ENCODE measurements around the gene TSR1.
"Not testable (repeated sequence)": the region's sequence is repeated elsewhere in the genome, so short reads cannot be mapped to it uniquely, and the experiment has no call there.

The TSR1 gene

DNA sequence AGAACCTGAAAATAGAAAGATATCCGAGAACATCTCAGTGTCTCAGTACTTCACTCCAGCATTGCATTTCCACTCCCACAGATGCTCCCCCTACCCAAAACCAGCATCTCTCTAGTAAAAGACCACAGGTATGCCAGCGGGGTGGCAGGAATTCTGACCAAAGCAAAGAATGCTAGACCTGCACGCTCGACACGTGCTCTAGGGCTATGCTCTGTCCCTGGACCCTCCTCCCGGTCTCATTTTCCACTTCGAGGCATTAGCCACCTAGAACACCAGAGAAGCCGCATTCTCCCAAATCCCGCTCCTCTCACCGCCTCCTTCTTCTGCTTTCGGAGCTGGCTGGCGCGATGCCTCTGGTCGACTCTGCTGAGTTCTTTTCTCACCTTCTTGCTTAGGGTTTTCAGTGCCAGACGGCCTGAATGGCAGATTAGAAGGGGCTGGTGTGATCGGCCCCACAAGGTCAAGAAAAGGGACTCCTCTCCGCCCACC, 487 bp downstream of the TSR1 start:
- no peak for DNase-seq

DNA sequence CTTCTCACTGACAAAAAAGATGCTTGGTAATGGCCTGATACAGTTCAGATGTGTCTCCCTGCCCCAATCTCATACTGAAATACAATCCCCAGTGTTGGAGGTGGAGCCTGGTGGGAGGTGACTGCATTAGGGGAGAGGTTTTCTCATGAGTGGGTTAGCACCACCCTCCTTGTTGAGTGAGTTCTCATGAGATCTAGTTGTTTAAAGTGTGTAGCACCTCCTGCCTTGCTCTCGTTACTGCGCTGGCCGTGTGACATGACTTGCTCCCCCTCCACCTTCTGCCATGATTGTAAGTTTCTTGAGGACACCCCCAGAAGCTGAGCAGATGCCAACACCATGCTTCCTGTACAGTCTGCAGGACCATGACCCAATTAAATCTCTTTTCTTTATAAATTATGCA, 5.0 kb downstream of the TSR1 start:
- no peak for DNase-seq

GRCh38 chr17:2323629-2324314, 12.5 kb downstream of the TSR1 start:
- no peak for DNase-seq

GRCh38 chr17:2321399-2321798, 14.9 kb downstream of the TSR1 start:
- no peak for DNase-seq

DNA sequence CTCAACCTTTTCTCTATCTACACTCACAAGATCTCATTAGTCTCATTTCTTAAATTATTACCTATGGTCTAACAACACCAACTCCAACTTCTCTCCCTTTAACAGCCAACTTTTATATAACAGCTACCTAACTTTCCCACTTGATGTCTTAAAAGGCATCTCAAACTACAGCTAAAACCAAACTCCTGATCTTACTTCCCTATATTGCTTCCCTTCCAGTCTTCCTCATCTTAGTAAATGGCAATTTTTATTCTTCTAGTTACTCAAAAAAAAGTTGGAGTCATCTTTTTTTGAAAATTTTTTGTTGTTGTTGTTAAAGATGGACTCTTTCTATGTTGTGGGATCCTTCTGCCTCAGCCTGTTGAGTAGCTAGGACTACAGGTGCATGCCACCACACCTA, 17.2 kb downstream of the TSR1 start:
- peak in 1 of 2 donors; percentile 18 for DNase-seq

- no peak for DNase-seq
Observed at GRCh38 chr17:2317796-2318195, 18.5 kb downstream of the TSR1 start.

DNA sequence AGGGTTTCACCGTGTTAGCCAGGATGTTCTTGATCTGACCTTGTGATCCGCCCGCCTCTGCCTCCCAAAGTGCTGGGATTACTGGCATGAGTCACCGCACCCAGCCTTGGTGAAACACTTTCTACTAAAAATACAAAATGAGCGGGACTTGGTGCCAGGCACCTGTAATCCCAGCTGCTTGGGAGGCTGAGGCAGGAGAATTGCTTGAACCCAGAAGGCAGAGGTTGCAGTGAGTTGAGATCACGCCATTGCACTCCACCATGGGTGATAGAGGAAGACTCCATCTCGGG, 19.4 kb downstream of the TSR1 start:
- not testable (repeated sequence) for DNase-seq

DNA sequence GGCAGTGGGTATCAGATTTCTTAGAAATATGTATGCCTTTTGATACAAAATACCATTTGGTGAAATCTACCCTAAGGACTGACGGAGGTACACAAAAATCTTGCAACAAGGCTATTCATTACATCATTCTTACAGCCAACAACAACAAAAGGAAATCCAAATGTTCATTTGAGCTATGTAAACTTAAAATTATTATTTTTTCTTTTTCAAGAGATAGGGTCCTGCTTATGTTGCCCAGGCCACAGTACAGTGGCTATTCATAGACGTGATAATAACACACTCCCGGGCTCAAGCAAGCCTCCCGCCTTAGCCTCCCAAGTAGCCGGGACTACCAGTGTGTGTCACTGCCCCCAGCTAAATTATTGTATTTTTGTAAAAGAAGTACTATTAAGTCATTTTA, 23.5 kb downstream of the TSR1 start:
- DNase-seq: no peak

DNA sequence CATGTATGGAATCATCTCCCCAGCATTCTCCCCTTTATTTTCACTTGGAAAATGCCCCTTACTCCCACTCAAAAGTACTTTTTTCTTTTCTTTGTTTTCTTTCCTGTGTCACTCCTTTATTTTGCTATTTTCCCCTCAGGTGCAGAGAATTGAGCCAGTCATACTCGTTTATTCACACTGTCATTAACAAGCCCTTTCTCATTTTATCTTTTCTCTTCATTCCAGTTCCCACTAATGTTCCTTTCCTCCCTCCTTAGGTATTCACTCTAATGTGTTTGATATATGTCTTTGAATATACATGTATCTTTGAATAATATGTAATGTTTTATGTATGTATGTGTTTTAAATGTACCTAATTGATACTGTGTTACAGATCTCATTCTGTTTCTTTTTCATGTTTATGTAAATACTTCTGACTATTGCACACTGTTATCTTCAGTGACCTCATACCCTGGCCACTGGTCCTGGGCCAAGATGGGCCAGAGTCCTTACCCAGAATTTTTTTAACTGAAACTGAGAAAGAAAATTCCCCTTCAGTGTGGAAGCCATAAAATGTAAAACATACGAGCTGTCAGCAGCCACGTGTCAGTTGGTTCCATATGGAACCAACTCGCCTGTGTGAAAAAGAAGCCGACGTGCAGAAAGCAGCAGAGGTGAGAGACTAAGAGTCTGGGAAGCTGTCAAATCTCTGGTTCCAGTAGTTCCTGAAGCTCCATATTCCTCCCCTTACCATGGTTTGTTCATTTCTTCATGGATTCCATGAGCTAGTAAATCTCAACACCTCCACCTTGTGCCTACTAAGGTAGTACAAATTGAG, 26.7 kb downstream of the TSR1 start:
- DNase-seq: no peak

- peak; percentile 38 to 52 for DNase-seq
Observed at GRCh38 chr17:2304931-2305330, 31.3 kb downstream of the TSR1 start.

DNA sequence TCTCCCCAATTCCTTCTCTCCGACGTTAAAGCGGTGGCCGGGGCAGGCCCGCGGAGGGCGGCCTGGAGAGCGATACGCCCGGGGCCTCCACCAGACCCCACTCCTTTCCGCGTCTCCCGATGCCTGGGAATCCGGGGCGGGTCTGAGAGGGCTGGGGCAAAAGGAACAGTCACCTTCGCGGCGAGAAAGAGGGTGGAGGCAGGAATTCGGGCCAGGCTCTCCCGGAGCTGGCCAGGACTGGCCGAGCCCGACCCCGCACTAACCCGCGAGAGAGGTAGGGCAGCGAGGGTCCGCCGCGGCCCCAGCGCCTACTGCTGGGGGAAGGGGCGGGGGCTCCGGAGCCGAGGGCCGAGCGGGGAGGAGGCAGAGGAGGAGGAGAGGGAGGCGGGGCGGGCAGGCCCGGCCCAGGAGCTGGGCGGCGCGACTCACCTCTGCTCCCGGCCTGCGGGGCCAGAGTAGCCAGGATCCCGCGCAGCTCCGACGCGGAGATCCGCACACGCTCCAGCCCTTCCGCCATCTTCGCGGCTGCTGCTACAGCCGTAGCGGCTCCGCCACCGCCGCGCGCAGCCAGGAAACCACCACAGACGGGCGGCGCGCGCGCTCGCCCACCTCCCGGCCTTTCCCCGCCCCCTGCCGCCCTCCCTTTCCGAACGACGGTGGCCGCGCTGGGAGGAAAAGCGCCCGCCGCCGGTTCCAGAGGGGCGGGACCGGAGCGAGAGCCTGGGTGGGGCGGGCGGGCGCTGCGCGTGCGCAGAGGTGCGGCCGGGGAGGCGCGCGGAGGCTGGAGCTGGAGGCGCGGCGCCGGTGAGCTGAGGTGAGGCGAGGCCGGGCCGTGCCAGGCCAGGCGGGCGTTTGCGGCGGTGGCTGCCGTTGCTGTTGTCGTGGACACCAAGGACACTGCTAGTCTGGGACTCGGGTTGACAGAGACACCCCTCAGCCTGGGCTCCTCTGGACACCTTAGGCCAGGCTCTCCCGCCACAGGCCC, 32.8 kb downstream of the TSR1 start, which contains the start of the genes SMG6 and SRR:
Gene SMG6, minus strand, starts transcription at position 582 of the 985 bp plus-strand sequence. Its CDS starts 65 bp downstream, at position 517.
Gene SRR, plus strand, starts transcription at position 747 of the 985 bp plus-strand sequence. CDS start 11,611 bp downstream, outside the sequence.
- peak; percentile 86 to 93 for DNase-seq

GRCh38 chr17:2302778-2303203, 33.5 kb downstream of the TSR1 start:
- no peak for DNase-seq

DNA sequence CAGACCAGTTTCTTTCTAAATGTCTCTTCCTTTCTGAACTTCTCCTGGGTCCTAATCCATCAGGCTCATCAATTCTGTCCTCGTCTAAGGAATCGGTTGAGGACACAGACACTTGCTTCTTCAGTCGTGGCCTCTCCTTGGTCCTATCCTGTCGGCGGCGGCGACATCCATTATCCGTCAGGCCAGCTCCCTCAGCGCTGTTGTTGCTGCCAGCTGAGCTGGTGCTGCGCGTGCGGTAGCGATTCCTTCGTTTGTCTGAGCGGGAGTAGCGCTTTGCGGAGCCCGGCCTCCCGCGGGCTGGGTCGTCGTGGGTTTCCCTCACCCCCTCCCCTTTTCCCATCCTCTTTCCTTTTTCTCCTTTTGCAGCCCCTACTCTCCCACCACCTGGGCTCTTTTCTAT, 36.5 kb downstream of the TSR1 start:
- no peak for DNase-seq

DNA sequence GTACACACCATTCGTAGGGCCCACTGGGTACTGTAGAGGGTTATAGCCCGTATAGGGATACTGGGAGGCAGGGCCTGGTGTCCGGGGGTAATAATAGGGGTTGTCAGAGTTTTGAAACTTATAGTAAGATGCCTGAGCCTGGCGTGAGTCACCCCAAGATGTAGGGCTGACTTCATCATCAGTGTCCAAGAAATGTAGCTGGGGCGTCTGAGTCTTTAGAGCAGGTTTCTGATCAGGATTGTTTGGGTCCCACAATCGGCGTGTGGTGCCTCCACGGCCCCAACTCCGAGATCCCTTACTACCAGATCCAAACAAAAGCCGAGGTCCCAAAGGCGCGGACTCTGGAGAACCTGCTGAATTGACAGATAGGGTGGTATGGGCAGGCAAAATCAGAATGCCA, 37.1 kb downstream of the TSR1 start:
- no peak for DNase-seq

DNA sequence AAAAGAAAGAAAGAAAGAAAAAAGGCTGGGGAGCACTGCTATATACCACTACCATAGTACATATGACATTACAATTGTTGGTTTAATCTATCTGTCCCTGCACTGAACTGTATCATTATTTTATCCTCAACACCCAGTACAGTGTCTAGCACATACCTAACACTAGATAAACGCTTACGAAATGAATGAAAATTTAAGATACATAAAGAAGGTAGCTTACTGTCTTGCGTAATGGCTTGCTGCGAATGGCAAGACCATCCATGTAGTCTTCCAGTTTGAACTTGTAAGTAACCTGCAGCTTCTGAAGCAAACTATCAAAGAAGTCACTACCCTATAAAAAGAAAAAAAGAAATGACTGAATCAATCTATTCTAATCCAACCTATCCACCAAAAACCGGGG, 39.2 kb downstream of the TSR1 start:
- no peak for DNase-seq

GRCh38 chr17:2295575-2295974, 40.7 kb downstream of the TSR1 start:
- DNase-seq: no peak

- DNase-seq: no peak
Observed at GRCh38 chr17:2292100-2292499, 44.2 kb downstream of the TSR1 start.

- DNase-seq: no peak
Observed at GRCh38 chr17:2289878-2290478, 46.3 kb downstream of the TSR1 start.

DNA sequence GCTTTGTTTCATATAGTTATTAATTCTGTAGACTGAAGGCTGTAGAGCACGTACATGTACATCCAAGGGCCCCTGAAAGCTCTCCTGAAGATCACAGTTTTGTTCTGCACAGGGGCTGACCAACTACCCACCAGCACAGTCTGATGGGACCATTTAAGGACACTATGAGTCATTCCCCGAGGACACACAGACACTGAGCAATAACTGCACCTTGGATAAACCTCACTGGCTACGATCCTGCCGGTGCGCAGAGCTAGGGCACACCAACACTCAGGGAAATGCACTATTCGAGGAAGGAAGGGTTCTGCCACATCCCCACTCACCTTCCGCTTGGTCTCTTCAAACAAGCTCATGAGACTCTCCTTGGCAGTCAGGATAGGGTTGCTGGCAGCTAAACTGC, 53.0 kb downstream of the TSR1 start:
- DNase-seq: no peak

DNA sequence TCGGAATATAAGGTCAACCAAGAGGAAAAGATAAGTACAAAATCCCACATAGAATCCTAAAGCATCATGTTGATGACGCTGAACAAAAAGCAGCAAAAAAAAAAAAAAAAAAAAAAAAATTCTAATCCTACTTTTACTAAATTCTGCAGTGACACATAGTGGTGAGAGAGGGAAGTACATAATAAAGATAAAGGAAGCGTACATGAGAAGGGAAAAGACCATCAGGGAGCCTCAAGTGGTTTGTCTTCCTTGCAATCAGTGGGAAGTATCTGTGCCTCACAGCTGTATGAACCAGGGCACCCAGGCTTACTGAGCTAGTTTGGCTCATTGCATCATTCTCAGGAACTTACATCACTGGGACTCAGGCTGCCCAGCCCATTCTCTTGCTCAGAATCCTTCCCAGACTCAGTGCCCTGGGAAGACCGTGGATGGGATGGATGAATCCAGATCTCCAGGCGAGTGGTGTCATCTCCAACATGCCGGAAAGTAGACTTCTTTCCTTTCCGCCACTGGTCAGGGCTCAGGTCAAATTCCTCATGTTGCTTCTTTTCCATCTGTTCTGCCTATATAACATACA, 53.9 kb downstream of the TSR1 start:
- DNase-seq: peak; percentile 74 to 93

DNA sequence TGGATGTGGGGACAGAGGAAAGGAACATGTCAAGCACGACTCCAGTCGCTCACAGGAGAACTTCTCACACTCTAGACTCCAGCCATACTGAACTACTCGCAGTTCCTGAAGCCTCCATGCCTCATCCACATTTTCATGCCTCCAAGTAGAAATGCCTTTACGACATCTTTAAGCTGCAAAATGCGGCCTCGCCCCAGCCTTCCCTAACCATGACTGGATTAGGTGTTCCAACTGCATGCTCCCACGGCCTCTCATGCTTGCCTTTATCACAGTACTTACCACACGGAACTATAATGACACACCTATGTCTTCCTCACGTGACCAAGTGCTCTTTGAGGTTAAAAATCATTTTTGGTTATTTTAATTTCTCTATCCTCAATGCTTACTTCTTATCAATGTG, 56.5 kb downstream of the TSR1 start:
- no peak for DNase-seq

Data from inflammatory macrophage treated with lipopolysaccharide for 1 hour (primary cell).